ENCODE results near the gene TTC39B.

GRCh38 chr9:15272377-15272928, 34.6 kb downstream of the TTC39B start:
- TF ChIP-seq ZNF76 (tag by site-specific recombination; IDR thresholded peaks at IDR 0.05; ENCODE audit: borderline replicate concordance, low read depth): no peak
- no peak for TF ChIP-seq ZNF274 (IDR thresholded peaks at IDR 0.05; ENCODE audit: low read length)
- no peak for TF ChIP-seq ZNF274 (tag by site-specific recombination; IDR thresholded peaks at IDR 0.05; ENCODE audit: borderline replicate concordance)
- no peak for TF ChIP-seq ZBTB20 (tag by site-specific recombination; IDR thresholded peaks at IDR 0.05)
- TF ChIP-seq, protein P1, sequence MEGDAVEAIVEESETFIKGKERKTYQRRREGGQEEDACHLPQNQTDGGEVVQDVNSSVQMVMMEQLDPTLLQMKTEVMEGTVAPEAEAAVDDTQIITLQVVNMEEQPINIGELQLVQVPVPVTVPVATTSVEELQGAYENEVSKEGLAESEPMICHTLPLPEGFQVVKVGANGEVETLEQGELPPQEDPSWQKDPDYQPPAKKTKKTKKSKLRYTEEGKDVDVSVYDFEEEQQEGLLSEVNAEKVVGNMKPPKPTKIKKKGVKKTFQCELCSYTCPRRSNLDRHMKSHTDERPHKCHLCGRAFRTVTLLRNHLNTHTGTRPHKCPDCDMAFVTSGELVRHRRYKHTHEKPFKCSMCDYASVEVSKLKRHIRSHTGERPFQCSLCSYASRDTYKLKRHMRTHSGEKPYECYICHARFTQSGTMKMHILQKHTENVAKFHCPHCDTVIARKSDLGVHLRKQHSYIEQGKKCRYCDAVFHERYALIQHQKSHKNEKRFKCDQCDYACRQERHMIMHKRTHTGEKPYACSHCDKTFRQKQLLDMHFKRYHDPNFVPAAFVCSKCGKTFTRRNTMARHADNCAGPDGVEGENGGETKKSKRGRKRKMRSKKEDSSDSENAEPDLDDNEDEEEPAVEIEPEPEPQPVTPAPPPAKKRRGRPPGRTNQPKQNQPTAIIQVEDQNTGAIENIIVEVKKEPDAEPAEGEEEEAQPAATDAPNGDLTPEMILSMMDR (tag by site-specific recombination; IDR thresholded peaks at IDR 0.05): no peak
- TF ChIP-seq KLF16 (tag by site-specific recombination; IDR thresholded peaks at IDR 0.05): no peak
